Ascending aorta (tissue), 2 donors: Measurements from ENCODE around the gene TMEM220. TPM values are rescaled to one million over a fixed set of nuclear protein-coding genes. Genes with fewer than 3 reads are reported as not detected.

ENCODE experiments used
- DNase-seq, 2 donors: peaks; one replicate each; pipeline ENCODE4 v3.0.0-alpha.2; 2019; ENCODE audit warnings: low spot score in 2 of 2
- H3K27ac ChIP-seq, 2 donors: fragments of 200-600 bp; sonication (generic); one replicate each; pipeline ENCODE4 v1.5.1; 2016 to 2017; ENCODE audit warnings: mild to moderate bottlenecking in 1 of 2
- H3K27me3 ChIP-seq: fragments of 200-600 bp; sonication (generic); one replicate; pipeline ENCODE4 v1.5.1; 2017
- H3K36me3 ChIP-seq, 2 donors: fragments of 200-600 bp; sonication (generic); one replicate each; pipeline ENCODE4 v1.5.1; 2016
- H3K4me1 ChIP-seq, 2 donors: fragments of 200-600 bp; sonication (generic); one replicate each; pipeline ENCODE4 v1.5.1; 2016 to 2017; ENCODE audit warnings: mild to moderate bottlenecking in 1 of 2
- H3K4me3 ChIP-seq, 2 donors: fragments of 200-600 bp; sonication (generic); one replicate each; pipeline ENCODE4 v1.5.1; 2016 to 2017; ENCODE audit warnings: mild to moderate bottlenecking in 1 of 2
- H3K9me3 ChIP-seq, 2 donors: fragments of 200-600 bp; sonication (generic); one replicate each; pipeline ENCODE4 v1.5.1; 2016
- CTCF ChIP-seq, 3 experiments: fragments of 200-600 bp in 2 of 3; fragments of 450-650 bp in 1 of 3; sonication (generic) in 2 of 3; IDR thresholded peaks; one replicate each; pipeline ENCODE4 v1.5.1; 2016 to 2019; ENCODE audit warnings: antibody characterized with exemption in 3 of 3, mild to moderate bottlenecking in 1 of 3, moderate library complexity in 1 of 3
- intact Hi-C: fragments of 100-400 bp; cut with DNase I; formaldehyde crosslinking; loops from one replicate; pipeline ENCODE4 v1.15.1; 2023
- total RNA-seq: library from RNA; depleted of rRNA; stranded (reverse); fragments of >200 nt; gene quantifications from one replicate; pipeline ENCODE4 v1.1.0, GENCODE V29; 2016

The TMEM220 gene
- total RNA-seq, 1 donor from 2014 or later: 0.53 TPM

- Histone ChIP-seq H3K9me3 (no peaks in the 10 kb centered on the region), H3K4me3 (no peak overlapping the region), H3K36me3 (peaks cover 9 to 10% of the 10 kb centered on the region in 2 donors), H3K27me3 (no peaks in the 10 kb centered on the region), H3K4me1 (no peaks in the 10 kb centered on the region), H3K27ac (no peak overlapping the region)
- intact Hi-C loops: no loop called here
- no peak for DNase-seq
- TF ChIP-seq CTCF (IDR thresholded peaks at IDR 0.05): no peak
Observed at GRCh38 chr17:10718547-10718946, 11.3 kb downstream of the TMEM220 start.

GRCh38 chr17:10716218-10716617, 13.6 kb downstream of the TMEM220 start:
- intact Hi-C loops: no loop called here
- Histone ChIP-seq H3K27me3 (no peaks in the 10 kb centered on the region), H3K36me3 (peaks cover 16 to 23% of the 10 kb centered on the region in 2 donors)

GRCh38 chr17:10713318-10713717, 16.5 kb downstream of the TMEM220 start:
- Histone ChIP-seq H3K4me1 (no peaks in the 10 kb centered on the region), H3K9me3 (no peaks in the 10 kb centered on the region), H3K27me3 (no peaks in the 10 kb centered on the region), H3K27ac (no peak overlapping the region), H3K4me3 (no peak overlapping the region), H3K36me3 (peaks cover 18 to 43% of the 10 kb centered on the region in 2 donors)
- intact Hi-C loops: no loop called here
- TF ChIP-seq CTCF (IDR thresholded peaks at IDR 0.05): no peak
- no peak for DNase-seq

More at GRCh38 chr17:10716218-10716617, 13.6 kb downstream of the TMEM220 start:
- Histone ChIP-seq H3K4me1 (no peaks in the 10 kb centered on the region), H3K4me3 (no peak overlapping the region), H3K9me3 (no peaks in the 10 kb centered on the region), H3K27ac (no peak overlapping the region)
- no peak for DNase-seq
- no peak for TF ChIP-seq CTCF (IDR thresholded peaks at IDR 0.05)

- intact Hi-C loops: no loop called here
- peaks cover 22 to 49% of the 10 kb centered on the region in 2 donors for H3K36me3 ChIP-seq
- H3K9me3 ChIP-seq: no peaks in the 10 kb centered on the region
- TF ChIP-seq CTCF (IDR thresholded peaks at IDR 0.05): no peak
- no peaks in the 10 kb centered on the region for H3K27me3 ChIP-seq
- DNase-seq: no peak
- no peak overlapping the region for H3K4me3 ChIP-seq
- no peak overlapping the region for H3K27ac ChIP-seq
- H3K4me1 ChIP-seq: no peaks in the 10 kb centered on the region
Observed at GRCh38 chr17:10705727-10706126, 24.1 kb downstream of the TMEM220 start.

- no peak for DNase-seq
- Histone ChIP-seq H3K4me1 (peaks cover 0 to 9% of the 10 kb centered on the region in 2 donors), H3K9me3 (no peaks in the 10 kb centered on the region), H3K27me3 (no peaks in the 10 kb centered on the region), H3K27ac (no peak overlapping the region), H3K36me3 (peaks cover 18 to 23% of the 10 kb centered on the region in 2 donors), H3K4me3 (no peak overlapping the region)
- no peak for TF ChIP-seq CTCF (IDR thresholded peaks at IDR 0.05)
- intact Hi-C loops: no loop called here
Observed at GRCh38 chr17:10702574-10702973, 27.2 kb downstream of the TMEM220 start.

- no peak overlapping the region for H3K4me3 ChIP-seq
- intact Hi-C loops: loop anchor here (5.0 kb wide), 1 partner anchor 53 kb away; no protein-coding TSS in a partner anchor
- no peak overlapping the region for H3K27ac ChIP-seq
- H3K4me1 ChIP-seq: peaks cover 5 to 18% of the 10 kb centered on the region in 2 donors
- no peak for TF ChIP-seq CTCF (IDR thresholded peaks at IDR 0.05)
- no peaks in the 10 kb centered on the region for H3K9me3 ChIP-seq
- peaks cover 4 to 8% of the 10 kb centered on the region in 2 donors for H3K36me3 ChIP-seq
- no peaks in the 10 kb centered on the region for H3K27me3 ChIP-seq
- DNase-seq: no peak
Observed at GRCh38 chr17:10699856-10700255, 30.0 kb downstream of the TMEM220 start.
